CD1c-positive myeloid dendritic cell (primary cell): Measurements from ENCODE around the gene GALNT14.

ENCODE experiments used
- DNase-seq: peaks from one replicate; pipeline ENCODE4 v3.0.0-alpha.2; 2016; ENCODE audit errors: extremely low spot score

The GALNT14 gene

DNA sequence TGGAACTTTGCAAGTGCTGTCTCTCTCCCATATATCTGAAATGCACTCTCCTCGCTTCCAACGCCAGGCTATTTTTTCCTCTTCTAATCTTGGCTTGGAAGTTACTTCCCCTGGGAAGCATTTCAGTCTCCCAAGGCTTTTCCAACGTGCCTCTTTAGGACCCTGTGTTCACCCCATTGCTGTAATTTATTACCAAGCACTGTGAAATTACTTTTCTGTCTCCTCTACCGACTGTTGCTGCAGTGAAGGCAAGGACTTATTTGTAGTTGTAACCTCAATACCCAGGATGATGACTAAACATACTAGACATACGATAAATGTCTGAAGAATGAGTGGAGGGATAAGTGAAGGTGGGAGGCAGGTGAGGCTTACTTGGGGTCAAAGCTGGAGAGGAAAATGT, 163.7 kb downstream of the GALNT14 start:
- DNase-seq: no peak

DNA sequence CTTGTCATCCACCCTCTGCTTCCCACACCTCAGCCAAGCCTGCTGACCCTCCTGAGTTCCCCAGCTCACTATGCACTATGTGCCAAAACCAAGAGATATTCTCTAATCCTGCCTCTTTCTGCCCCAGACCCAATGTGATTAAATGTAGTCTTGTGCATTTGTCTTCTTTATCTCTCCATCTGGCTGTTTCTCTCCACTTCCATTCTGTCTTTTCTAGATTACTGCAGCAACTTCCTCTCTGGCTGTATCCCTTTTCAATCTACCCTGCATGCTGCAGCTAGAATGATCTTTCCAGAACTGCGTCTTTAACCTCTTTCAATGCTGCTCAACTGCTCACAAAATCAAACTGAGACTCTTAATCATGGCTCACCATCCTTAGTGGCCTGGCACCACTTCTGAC, 164.1 kb downstream of the GALNT14 start:
- DNase-seq: no peak

DNA sequence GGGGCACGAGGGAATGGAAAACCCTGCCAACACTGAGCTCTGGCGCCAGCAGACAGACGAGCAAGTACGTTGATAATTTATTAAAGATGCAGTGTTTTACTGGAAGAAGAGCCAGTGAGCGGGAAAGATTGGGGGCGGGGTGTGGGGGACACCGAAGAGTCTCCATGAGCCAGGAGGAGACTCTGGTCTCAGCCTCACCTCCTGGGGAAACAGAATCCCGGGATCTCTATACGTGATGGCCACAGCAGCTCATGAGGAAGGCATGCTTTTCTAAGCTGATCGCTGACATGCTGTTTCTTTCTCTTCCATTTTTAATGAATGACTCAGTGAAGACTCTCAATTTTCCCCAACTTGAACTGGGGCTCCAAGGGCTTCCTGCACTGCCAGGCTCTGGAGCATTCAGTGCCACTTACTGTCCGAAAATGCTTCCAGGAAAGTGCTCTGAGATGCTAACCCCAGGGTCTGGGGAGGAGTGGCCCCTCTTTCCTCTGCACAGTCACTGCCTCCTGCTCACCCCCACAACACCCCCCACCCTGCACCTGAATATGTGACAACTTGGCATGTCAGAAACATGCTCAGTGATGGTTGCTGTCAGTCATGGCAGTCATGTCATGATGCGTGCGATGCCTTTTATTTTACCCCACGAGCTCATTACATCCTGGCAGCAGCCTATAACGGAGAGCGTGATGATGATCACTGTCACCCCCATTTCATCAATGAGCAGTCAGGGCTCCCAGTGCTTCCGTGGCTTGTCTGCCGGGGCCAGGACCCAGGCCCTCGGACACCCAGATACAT, 166.8 kb downstream of the GALNT14 start:
- no peak for DNase-seq

DNA sequence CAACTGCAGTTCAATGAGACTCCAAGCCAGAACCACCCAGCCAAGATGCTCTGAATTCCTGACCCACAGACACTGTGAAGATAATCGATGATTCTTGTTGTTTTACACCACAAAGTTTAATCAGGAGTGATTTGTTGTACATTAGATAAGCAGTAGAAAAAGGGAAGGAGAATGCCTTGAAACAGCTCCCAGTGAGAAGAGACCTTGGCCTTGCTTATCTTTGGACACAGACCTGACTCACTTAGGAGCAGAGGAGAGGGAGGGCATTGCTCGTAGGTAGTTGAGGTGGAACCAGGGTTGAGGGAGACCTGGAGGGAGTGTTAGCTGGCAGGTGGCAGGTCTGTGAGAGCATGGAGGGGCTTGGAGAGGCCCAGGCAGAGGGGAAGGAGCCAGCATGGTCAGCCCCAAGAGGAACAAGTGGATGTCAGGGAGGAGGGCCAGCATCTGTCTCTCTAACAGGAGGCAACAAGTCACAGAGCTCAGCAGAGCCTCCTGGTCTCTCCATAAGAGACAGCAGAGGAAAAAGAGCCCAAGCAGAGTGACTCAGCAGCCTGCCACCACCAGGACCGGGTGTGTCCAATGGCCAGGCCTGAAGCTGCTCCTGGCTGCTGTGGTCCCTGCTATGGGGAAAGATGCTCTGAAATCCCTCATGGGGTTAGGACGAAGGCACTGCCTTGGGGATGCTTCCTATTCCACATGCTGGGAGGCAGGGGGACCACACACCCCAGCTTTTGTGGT, 169.4 kb downstream of the GALNT14 start:
- DNase-seq: no peak

DNA sequence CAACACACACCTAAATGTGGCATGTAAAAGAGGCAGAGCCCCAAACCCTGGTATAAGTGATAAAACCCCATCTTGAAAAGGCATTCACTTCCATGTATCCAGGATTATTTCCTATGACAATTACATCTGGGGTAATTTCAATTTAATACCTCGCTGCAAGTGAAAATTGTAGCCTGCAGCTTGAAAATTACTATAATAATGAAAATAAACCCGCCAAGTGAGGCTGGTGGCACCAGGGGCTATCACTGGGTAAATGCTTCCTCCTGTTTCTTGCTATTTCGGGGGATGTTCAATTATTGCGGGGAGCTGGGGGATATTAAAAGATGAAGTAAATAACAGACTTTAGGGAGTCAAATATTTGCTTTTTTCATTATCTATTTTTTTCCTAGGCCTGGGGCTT, 171.5 kb downstream of the GALNT14 start:
- no peak for DNase-seq

DNA sequence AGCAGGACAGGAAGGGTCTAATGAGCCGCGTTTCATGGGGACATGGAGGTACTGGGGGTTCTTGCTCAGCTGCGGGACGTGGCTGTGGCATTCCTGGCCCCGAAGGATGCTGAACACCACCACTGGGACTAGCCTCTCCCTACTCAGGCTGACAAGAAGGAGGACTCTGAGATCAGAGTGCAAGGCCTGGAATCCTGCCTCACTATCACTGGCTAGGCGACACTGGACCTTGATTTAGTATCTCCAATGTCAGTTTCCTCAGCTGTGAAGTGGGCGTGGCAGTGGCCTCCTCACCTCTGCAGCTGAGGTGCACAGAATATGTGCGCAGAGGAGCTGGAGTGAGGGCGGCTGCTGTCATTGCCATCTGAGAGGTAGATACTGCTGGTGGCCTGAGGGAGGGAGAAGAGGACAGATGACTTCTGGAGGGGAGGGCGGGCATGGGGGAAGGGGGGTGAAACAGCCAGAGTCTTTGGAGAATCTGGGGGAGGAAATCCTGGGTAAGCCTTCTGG, 173.2 kb downstream of the GALNT14 start:
- no peak for DNase-seq

DNA sequence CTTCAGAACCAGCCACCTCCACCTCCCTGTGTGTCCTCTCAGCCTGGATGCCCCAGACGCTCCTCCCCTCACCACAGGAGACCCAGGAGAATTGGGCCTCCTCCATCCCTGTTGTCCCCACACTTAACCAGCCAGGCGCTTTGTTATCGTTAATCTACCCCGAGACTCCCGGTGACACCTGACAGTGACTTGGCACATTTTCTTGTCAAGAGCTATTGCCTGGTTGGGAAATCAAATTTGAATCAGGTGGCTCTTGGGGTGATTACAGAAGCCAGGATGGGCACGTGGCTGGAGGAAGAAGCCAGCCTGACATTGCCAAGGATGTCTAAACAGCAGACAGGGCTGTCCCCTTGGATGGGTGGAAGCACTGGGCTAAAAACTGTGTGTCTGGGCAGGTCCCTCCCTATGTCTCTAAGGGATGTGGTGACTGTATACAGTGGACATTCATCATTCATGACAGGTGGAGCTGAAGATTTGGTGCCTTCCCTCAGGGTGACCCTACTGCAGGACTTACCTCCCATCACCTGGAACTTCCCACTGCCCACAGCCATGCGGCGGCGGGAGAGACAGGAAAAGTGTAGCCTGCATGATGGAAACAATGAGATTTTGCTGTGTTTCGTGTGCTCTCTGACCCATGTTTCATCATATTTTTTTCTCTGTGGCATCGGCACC, 173.8 kb downstream of the GALNT14 start:
- DNase-seq: no peak

DNA sequence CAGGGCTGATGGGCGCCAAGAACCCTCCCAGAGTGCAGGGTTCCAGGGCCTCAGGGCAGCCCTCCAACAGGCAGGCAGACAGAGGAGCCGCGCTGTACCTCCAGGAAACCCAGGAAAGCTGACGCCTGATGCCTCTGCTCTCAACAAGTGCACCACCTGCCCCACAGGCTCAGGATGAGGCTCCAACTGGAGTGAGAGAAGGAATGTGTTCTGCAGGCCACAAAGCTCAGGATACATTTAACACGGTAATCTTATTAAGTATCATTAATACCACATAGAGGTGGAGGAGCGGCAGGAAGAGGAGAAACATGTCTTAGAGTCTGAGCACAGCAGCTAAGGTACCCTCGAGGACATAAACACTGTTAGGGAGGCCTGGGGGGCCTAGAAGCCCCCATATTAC, 175.1 kb downstream of the GALNT14 start:
- DNase-seq: no peak

DNA sequence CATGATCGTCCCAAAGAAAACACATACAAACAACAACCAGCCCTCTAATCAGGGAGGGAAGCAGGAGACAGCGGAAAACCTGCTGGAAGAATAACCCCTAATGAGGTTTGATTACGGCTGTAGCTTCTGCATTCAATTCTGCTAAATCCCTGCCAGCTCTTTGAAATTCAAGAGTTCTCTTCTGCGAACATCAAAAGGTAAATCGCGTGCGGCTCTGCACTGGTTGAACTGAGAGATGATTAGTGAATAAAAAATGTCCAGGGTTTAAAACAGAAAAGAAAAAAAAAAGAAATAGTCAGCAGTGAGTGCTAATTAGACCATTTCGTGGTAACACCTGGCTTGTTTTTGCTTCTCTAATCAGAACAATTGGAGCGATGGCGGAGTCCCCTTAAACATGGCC, 178.0 kb downstream of the GALNT14 start:
- DNase-seq: no peak

DNA sequence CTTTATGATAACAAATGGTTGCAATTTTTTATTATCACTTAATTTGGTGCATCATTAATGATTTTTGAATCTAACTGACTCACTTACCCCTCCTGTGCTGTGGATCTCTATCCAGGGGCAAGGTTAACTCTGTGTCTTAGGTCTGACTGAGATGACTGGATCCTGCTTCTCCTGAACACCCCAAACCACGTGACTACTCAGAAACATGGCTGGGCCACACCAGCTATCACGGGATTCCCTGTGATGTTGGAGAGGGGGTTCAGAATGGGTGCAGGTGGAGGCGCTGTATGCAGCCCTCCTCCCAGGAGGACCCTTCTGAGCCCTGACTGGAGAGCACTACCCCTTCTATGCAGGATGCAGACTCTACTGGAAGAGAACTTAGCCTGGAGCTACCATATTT, 178.6 kb downstream of the GALNT14 start:
- no peak for DNase-seq

DNA sequence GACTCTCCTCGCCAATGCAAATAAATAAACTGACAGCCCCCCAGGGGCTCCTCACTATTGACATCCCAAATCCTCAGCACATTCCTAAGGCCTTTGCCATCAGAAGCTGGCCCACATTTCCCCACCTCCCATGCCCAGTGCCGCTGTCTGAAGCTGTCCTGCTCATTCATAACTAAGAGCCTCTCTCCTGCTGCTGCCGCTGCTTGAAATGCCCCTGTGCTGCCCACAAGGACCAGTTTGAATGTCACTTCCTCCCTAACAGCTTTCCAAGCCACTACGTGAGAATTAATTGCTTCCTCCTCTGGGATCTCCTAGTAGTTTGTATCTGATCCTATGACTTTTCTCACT, 179.3 kb downstream of the GALNT14 start:
- DNase-seq: peak; percentile 36

DNA sequence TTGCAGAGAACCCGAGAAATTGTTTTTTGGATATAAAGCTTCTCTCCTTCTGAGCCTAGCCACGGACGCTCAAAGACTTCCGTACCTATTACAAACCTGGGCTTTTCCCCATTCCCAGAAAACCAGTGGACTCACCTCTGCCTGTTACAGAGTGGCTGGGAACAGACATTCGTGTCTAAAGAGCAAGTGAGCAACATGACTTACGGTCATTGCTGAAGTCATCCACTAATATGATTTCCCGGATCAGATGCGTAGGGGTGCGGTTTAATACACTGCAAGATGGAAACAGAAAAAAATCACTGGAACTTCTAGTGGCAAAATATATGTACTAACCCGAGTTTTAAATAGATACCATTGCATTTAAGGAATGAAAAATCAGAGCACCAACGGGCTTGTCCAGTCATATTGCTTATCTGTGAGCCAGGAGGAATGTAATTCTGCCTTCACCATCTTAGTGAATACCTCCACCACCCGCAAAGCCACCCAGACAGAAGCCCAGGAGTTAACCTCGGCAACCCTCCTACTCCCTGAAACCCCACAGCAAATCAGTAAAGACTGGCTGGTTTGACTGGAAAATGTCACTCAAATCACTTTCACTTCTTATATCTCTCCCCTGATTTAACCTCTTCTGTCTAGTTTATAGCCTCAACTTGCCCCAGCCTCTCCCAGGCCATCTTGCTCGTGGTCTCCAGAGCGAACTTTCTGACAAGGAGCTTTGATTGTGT, 179.9 kb downstream of the GALNT14 start:
- DNase-seq: no peak

DNA sequence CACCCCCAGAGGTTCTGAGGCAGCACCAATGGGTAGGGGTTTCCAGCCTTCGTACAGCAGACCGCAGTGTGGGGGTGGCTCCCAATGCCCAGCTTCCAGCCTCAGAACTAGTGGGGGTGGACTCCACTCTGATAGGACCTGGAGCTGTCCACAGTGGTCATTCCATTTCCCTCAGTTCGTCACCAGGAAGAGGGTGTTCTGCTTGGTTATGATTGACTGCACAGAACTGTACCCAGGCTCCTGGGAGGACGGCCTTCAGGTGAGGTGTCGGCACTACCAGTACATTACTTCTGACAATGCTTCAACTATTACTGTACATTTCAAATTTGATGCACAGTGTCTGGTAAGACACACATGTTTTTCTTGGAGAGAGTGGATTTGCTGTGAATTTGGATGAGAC, 180.6 kb downstream of the GALNT14 start:
- DNase-seq: no peak

DNA sequence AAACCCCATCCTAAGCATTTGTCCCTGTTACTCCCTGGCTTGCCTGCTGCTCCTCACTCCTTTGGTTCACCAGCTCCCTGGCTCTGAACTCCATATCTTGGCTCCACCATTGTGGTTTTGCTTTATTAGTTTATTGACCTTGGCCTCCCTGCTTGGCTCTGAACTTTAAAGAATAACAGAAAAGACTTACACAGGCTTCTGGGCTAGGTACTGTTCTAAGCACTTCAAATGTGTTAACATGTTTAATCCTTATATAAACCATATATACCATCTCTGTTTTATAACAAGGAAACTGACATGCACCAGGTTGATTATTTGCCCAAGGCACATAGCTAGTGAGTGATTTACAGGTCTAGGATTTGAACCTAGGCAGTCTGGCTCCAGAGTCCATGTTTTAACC, 181.2 kb downstream of the GALNT14 start:
- DNase-seq: no peak

DNA sequence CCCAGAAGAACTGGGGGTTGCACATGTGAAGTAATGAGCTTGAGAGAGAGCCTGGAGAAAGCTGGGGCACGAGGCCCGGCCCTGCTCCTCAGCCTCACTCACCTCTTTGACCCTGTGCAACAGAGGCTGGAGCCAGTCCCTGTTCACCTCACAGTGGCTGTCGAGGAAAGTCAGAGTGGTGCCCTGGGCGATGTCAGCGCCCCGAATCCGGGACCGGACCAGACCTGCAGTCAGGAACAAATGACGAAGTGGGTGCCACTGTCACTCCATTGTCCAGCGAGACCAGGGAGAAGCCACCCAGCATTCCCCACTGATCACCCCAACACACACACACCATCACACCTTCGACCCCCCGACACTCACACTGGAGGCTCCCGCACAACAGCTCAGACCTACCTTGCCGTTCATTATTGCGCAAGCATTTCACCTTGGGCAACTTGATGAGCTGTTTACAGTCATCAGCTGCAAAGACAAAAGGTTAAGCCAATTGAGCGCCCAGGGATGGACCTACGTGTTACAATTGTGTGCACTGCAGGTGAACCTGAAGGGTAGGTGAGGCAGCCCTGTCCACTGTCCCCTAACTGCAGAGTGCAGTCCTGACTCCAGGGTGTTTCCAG, 182.6 kb downstream of the GALNT14 start:
- no peak for DNase-seq

DNA sequence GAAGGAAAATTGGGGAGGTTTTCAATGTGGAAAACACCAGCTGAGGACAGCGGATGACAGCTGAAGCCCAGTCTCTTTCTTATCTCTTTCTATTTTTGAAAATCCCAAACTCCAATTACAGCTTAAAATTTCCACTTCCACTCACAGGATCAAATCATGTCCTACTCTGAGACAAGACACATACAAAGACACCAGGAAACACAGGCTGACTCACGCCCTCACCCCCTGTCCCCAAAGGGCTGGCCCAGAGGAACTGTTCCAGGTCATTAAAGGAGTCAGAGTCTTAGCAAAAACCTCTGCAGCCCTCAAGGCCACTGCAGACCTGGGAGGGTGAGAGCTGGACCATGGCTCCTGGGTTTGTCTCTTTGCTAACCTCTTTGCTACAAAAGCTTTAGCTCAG, 187.9 kb downstream of the GALNT14 start:
- no peak for DNase-seq

DNA sequence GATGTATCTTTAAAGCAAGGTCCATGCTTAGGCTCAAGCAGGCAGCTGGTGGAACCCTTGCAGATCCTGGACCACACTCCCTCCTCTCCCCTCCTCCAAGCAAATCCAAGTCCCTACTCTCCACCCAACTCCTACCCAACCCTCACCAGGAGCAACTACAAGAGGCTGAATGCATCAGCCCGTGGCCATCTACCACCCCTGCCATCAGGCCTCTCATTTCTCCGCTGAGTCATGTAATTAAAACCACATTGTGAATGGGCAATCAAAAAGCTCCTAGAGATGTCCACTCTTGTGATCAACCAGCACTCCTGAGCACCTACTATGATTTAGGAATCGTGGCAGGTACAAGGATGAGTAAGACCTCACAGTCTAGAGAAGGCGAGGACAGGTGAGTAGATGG, 188.8 kb downstream of the GALNT14 start:
- DNase-seq: no peak

DNA sequence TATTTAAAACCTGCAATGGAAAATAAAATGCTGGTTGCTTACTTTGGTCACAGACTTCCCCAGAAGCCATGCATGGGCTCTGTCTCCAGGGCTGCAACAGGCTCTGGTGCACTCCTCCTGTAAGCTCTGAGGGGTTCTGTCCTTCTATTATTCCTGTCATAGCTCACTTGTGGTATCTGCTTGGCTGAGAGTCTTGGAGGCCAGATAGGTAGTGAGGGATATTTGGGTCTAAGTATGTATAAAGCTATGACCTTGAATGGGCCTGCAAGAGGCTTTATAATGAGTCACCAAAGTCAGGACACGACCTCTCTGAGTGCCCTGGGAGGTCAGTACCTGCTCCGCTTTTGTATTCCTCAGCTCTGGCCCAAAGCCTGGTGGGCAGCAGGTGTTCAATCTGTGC, 189.4 kb downstream of the GALNT14 start:
- no peak for DNase-seq

DNA sequence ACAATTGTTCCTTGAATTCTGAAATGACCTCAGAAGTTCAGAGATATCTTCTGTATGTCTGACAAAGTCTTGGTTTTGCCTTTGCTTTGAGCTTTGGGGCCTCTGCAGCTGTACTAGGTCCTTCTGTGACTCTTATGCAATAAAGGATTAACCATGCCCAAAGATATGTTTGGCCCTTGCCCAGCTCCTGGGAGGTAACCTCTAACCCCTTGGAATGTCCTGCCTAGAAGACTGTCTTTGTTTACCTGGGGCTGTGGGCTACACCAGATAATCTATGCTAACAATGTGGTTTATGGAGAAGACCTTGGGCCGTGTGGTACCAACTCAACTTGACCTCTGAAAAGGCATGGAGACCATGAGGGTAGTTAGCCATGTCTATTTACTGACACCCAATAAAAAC, 190.1 kb downstream of the GALNT14 start:
- DNase-seq: no peak

DNA sequence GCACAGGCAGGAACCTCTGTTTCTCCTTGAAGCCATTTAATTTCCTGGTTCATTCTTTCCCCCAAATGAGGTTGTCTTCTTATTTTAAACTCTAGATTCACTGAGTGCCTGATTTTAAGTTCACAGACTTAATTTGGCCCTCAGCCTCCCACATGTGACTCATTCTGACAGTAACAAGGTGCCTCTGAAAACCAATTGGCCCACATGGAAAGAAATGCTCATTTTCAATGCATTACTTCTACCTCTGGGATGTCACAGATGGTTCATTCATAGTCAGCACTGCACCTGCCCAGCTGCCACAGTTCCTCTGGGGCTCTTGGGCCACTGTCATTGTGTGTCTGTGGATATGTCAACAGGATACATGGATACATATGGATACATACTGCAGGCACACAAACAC, 190.6 kb downstream of the GALNT14 start:
- DNase-seq: no peak

DNA sequence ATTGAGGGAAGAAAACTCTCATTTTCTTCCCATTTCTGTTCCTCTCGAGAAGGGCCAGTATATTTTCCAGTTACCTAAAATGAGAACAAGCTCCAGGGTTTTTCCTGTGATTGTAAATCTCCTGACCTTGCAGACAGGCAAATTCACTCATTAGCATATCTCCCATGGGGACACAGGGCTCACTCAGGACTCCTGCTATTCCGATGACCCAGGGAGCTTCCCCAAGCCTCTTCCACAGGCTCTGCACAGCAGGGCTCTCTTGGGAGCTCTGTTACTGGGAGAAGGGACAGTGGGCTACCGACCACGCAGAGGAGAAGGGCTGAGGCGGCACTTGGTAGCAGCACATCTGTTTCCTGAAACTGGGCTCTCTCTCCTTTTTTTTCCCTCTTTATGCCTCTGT, 195.8 kb downstream of the GALNT14 start:
- DNase-seq: no peak

DNA sequence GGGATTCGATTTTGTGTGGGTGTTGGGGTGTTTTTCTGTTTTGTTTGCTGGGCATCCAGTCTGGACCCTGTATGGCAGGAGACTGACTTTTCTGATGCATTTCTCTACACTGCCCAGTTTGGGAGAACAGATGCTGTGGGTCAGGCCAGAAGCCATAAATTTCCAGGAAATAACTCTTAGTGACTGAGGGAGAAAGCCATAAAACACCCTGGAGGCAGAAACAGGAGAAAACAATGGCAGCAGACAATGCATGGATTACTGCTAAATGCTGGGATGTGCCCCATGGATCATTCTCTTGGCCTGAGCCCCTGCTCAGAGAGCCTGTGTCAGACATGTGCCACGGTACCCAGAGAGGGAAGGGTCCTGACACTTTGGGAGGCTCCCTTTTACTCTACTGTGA, 197.4 kb downstream of the GALNT14 start:
- DNase-seq: no peak
